Aorta (tissue), 5 donors: ENCODE results near the gene IKZF1. TPM values are rescaled to one million over a fixed set of nuclear protein-coding genes. Genes with fewer than 3 reads are reported as not detected.

Source experiments
- ATAC-seq: fragments of 200-7000 bp; cut with Tn5 transposase; one replicate; pipeline ENCODE4 v1.9.1; 2022; ENCODE audit warnings: moderate library complexity; ENCODE audit not compliant: low FRiP score
- DNase-seq, 2 donors: peaks; one replicate each; pipeline ENCODE4 v3.0.0-alpha.2; 2020
- H3K27ac ChIP-seq, 2 donors: one replicate each; pipeline ENCODE4 v1.5.1; 2013; ENCODE audit warnings: low read length in 2 of 2, mild to moderate bottlenecking in 2 of 2, moderate library complexity in 2 of 2, control low read depth in 1 of 2, inconsistent platforms in 1 of 2, low read depth in 1 of 2
- H3K27me3 ChIP-seq, 2 donors: one replicate each; pipeline ENCODE4 v1.6.1; 2013; ENCODE audit warnings: control low read depth in 1 of 2, low read length in 1 of 2, mild to moderate bottlenecking in 1 of 2, moderate library complexity in 1 of 2; ENCODE audit not compliant: insufficient read depth in 2 of 2, control insufficient read depth in 1 of 2
- H3K36me3 ChIP-seq, 2 donors: one replicate each; pipeline ENCODE4 v1.6.1; 2013; ENCODE audit warnings: control low read depth in 1 of 2, low read length in 1 of 2, mild to moderate bottlenecking in 1 of 2; ENCODE audit not compliant: insufficient read depth in 2 of 2, control insufficient read depth in 1 of 2
- H3K4me1 ChIP-seq, 2 donors: one replicate each; pipeline ENCODE4 v1.6.1; 2013; ENCODE audit warnings: low read length in 2 of 2, control low read depth in 1 of 2, mild to moderate bottlenecking in 1 of 2, moderate library complexity in 1 of 2; ENCODE audit not compliant: insufficient read depth in 2 of 2, control insufficient read depth in 1 of 2
- H3K4me3 ChIP-seq, 2 donors: one replicate each; pipeline ENCODE4 v1.5.1; 2013; ENCODE audit warnings: low read length in 2 of 2, control low read depth in 1 of 2, mild to moderate bottlenecking in 1 of 2
- H3K9me3 ChIP-seq: one replicate; pipeline ENCODE4 v1.6.1; 2013; ENCODE audit warnings: mild to moderate bottlenecking, low read length; ENCODE audit not compliant: control insufficient read depth
- WGBS, 2 donors: extraction: QIAGEN DNeasy Blood & Tissue Kit; methylation state at CpG; one replicate each; pipeline ENCODE4 v1.1.7; 2013; 5-methylcytosine and 5-hydroxymethylcytosine counted together
- intact Hi-C, 2 donors: fragments of 100-400 bp; cut with DNase I; formaldehyde crosslinking; loops; one replicate each; pipeline versions ENCODE4 v1.14.2 to v1.15.0; 2022
- long read RNA-seq, 2 donors: library from polyadenylated mRNA; unstranded; transcript quantifications; one replicate each; pipeline ENCODE4 v2.0.0, GENCODE V29; 2020 to 2021
- polyA plus RNA-seq, 2 donors: library from polyadenylated mRNA; stranded (reverse); fragments of 200-250 nt; gene quantifications; one replicate each; pipeline ENCODE4 v1.2.3, GENCODE V29; 2013
- total RNA-seq, 2 donors: library from RNA; stranded (reverse); fragmentation: NEBNext Ultra II Directional; extraction: Animal tissue kit (Norgen Biotek cat#: 25700); gene quantifications; one replicate each; pipeline ENCODE4 v1.2.1, GENCODE V29; 2021
- donor health status: healthy with polysubstance abuse.
- donor health status: Bipolar disorder and iron deficiency.
- donor health status: DM: no; HTN: no; CAD: no.
- donor health status: DM: no; HTN: no; CAD: no.
- donor health status: DM: yes; HTN: yes; CAD: no.

The IKZF1 gene
- total RNA-seq, result 10 to 100 TPM; 13.5 to 24.4 TPM
- polyA plus RNA-seq, result 1 to 10 TPM; 2.5 to 5.9 TPM
- long read RNA-seq, donor 1, partial matches to known transcripts, result 2 of 5 reads
- long read RNA-seq, donor 1, other reads (novel, unspliced or antisense), result 3 of 5 reads
- long read RNA-seq, donor 2, partial matches to known transcripts, result 3 of 10 reads
- long read RNA-seq, donor 2, other reads (novel, unspliced or antisense), result 6 of 10 reads

DNA sequence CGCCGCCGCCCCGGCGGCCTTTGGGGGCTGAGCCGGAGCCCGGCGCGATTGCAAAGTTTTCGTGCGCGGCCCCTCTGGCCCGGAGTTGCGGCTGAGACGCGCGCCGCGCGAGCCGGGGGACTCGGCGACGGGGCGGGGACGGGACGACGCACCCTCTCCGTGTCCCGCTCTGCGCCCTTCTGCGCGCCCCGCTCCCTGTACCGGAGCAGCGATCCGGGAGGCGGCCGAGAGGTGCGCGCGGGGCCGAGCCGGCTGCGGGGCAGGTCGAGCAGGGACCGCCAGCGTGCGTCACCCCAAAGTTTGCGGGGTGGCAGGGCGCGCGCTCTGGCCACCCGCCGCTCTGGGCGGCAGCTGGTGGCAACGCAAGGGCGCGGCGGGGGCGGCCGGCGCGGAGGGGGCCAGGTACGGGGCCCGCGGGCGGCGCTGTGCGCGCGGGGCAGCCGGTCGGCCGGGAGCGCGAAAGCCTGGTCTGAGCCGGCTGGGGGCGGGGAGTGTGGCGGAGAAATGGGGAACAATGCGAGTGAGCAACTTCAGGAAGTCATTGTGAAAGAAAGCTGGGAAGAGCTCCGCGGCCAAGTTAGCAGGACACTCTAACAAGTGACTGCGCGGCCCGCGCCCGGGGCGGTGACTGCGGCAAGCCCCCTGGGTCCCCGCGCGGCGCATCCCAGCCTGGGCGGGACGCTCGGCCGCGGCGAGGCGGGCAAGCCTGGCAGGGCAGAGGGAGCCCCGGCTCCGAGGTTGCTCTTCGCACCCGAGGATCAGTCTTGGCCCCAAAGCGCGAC, at the start of gene IKZF1:
IKZF1 (plus strand) TSS at position 588 of the 782 bp plus-strand sequence. CDS start 14,346 bp downstream, outside the sequence.
- no peaks in the 10 kb centered on the region for H3K36me3 ChIP-seq
- DNase-seq (peak; percentile 86 to 90), ATAC-seq (peak; percentile 27)
- intact Hi-C loops, result no loop called here
- H3K9me3 ChIP-seq, result no peaks in the 10 kb centered on the region
- H3K4me1 ChIP-seq, result no peaks in the 10 kb centered on the region
- H3K27me3 ChIP-seq, result no peaks in the 10 kb centered on the region
- 1% methylated on average over 76 to 107 of the region's 107 CpGs for WGBS, 2 donors
- H3K27ac ChIP-seq, result no peak within 1 kb of the TSS
- H3K4me3 ChIP-seq, result peak within 1 kb of the TSS in 1 of 2 donors; percentile 33

DNA sequence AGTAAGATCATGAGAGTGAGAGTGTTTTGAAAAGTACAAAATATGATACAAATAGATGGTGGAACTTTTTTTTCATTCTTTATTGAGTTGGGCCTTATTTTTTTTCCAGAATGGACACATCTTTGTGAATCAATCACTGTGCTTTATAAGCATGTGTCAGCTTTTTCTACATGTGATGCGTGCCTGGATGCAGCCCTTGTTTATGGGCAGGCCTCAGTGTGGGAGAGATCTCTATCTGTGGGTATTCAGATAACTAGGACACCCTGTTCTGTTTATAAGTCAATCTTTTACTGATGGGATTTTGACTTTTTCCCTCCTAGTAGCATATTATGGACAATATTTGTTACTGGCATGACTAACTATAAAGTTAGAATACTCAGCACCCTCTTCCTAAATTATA, 42.9 kb upstream of the IKZF1 start:
- Histone ChIP-seq H3K4me3 (no peak overlapping the region), H3K27ac (no peak overlapping the region), H3K36me3 (no peaks in the 10 kb centered on the region), H3K4me1 (no peaks in the 10 kb centered on the region), H3K27me3 (no peaks in the 10 kb centered on the region), H3K9me3 (no peaks in the 10 kb centered on the region)
- intact Hi-C loops, result no loop called here
- no peak for DNase-seq
- 75 to 83% methylated on average over 1 of the region's 1 CpG for WGBS, 2 donors
- ATAC-seq, result no peak

DNA sequence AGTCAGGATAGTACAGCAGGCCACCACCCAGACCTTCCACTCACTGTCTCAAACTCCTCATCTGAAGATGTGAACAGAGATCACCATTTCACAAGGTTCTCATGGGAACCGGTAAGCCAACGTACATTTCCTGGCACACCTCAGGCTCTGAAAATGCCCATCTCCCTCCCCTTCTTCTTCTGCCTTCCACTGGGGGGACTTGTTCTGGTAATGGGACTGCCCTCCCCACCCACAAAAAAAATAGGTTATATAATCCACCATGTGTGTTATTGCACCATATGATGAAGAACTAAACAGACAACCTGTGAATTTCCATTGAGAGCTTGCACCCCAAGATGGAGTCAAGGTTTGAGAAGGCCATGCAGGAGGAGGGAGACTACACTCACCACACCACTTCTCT, 42.1 kb upstream of the IKZF1 start:
- no peaks in the 10 kb centered on the region for H3K27me3 ChIP-seq
- DNase-seq, result no peak
- no peak overlapping the region for H3K27ac ChIP-seq
- WGBS, 2 donors, result 86 to 91% methylated on average over 2 of the region's 2 CpGs
- no peak overlapping the region for H3K4me3 ChIP-seq
- no peak for ATAC-seq
- no peaks in the 10 kb centered on the region for H3K9me3 ChIP-seq
- no peaks in the 10 kb centered on the region for H3K4me1 ChIP-seq
- intact Hi-C loops, result no loop called here
- no peaks in the 10 kb centered on the region for H3K36me3 ChIP-seq

DNA sequence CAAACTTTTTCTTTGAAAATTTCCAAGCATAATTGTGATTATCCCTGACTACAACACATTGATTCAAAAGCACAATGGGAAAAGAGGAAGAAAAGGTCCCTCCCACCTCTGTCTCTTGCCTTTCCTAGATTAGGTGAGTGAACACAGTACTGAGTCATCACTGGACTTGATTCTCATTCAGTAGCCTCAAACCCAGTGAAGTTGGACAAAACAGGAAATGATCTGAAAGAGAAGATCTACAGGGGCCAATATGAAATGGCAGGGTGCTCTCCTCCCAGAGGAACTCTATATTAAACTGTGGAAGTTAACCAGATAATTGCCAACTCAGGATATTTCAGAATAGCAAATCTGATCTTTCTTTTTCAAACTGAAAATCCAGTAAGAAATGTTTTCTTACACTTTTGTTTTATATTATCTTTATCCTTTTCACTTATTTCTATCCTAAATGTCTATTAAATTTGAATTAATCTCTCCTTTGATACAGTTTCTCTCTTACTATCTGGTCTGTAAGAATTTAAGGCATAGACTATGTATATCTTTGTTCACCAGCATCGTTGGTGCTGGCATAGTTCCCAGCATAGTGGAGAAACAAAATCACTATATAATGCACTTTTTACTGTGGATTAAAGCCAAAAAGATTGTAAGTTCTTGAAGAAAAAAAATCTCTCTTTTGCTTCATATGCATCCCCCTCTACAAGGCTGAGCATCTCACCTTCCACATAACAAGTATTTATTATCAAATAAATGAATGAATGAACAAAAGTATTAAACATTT, 41.4 kb upstream of the IKZF1 start:
- Histone ChIP-seq H3K27me3 (no peaks in the 10 kb centered on the region), H3K27ac (no peak overlapping the region), H3K36me3 (no peaks in the 10 kb centered on the region), H3K9me3 (no peaks in the 10 kb centered on the region), H3K4me3 (no peak overlapping the region), H3K4me1 (no peaks in the 10 kb centered on the region)
- intact Hi-C loops, result no loop called here
- 0% methylated on average over 1 of the region's 1 CpG for WGBS, 2 donors
- no peak for DNase-seq
- ATAC-seq, result no peak

DNA sequence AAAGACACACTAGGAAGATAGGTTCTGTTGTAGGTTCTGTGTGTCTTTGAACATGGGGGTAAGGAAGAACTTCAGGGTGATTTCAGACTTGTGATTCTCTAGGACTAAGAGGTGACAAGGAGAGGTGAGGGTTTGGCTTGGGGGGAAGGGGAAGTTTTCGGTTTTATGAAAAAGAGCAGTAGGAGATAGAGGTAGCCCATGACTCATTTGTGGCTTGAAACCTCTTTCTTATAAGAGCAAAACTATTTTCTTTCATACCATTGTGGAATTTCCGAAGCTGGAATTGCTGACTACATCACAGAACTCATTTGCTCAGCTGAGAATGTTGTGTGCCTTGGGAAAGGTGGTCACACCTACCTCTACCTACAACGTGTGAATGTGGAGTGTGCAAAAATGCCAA, 39.6 kb upstream of the IKZF1 start:
- ATAC-seq (no peak), DNase-seq (no peak)
- Histone ChIP-seq H3K4me1 (no peaks in the 10 kb centered on the region), H3K27ac (no peak overlapping the region), H3K27me3 (no peaks in the 10 kb centered on the region), H3K36me3 (no peaks in the 10 kb centered on the region), H3K9me3 (no peaks in the 10 kb centered on the region), H3K4me3 (no peak overlapping the region)
- intact Hi-C loops, result no loop called here
- WGBS, 2 donors, result 55 to 59% methylated on average over 3 of the region's 3 CpGs

DNA sequence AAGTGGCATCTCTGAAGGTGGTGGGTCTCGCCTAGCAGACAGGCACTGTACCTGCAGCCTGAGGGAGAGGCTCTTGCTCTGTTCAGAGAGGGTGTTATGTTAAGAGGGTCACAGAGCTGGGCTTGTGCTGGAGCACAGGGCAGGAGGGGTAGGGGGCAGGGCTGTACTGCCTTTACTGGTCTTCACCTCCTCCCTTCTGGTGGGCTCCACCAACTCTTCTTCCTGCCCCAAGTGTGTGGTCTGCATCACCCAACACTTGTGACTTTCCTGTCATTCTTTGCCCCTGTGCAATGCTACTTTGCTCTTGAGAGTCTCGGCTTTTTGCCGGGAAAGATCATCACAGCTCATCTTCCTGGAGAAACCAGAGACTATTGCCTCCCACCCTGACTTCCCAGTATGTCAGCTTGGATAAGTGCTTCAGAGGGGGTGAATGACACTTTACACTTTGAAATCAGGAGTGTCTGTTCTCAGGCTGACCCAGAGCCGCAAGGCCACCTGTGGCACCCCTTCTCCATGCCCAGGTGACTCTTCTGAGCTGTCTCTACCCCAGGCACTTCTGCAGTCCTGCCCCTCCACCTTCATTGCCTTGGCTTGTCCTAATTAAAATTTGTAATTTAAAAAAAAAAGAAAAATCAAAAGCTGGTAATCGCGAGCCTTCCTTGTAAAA, 38.4 kb upstream of the IKZF1 start:
- intact Hi-C loops, result no loop called here
- WGBS, 2 donors, result 77 to 82% methylated on average over 6 of the region's 6 CpGs
- DNase-seq (no peak), ATAC-seq (no peak)
- Histone ChIP-seq H3K4me3 (no peak overlapping the region), H3K36me3 (no peaks in the 10 kb centered on the region), H3K9me3 (no peaks in the 10 kb centered on the region), H3K4me1 (no peaks in the 10 kb centered on the region), H3K27ac (no peak overlapping the region), H3K27me3 (no peaks in the 10 kb centered on the region)

DNA sequence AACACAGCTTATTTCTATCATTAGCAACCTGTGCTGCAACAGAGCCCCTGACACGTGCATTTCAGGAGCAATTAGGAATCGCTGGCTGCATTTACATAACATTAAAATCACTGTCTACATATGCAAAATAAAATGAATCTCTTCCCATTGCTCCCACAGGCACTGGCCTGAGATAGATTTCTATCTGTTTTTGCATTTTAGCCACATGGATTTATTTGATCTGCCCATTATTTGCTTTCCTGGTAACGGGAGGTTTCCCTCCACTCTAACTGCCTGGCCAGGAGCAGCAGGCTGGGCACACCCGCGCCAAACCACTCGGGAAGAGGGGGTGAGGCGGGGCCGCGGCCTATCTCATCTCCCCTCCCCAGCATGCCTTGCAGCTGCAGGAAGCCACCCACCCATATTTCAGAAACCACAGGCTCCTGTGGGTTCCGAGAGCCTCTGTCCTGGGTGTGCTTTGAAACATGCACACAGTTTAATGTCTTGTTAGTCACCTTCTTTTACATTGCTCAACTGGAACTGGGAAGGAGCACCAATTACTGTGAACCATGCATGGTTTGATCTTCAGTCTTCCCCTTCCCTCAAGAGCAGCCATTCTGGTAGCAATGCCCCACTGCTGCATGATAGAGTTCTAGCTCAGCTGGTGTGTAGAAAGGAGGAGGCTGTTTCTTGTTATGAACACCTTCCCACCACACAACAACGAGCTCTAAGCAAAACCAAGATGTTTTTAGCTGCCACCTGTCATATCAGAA, 37.7 kb upstream of the IKZF1 start:
- no peaks in the 10 kb centered on the region for H3K4me1 ChIP-seq
- no peak overlapping the region for H3K4me3 ChIP-seq
- no peak overlapping the region for H3K27ac ChIP-seq
- 56 to 58% methylated on average over 11 of the region's 11 CpGs for WGBS, 2 donors
- no peaks in the 10 kb centered on the region for H3K9me3 ChIP-seq
- no peak for DNase-seq
- intact Hi-C loops, result no loop called here
- H3K27me3 ChIP-seq, result no peaks in the 10 kb centered on the region
- peak; percentile 35 for ATAC-seq
- H3K36me3 ChIP-seq, result no peaks in the 10 kb centered on the region

DNA sequence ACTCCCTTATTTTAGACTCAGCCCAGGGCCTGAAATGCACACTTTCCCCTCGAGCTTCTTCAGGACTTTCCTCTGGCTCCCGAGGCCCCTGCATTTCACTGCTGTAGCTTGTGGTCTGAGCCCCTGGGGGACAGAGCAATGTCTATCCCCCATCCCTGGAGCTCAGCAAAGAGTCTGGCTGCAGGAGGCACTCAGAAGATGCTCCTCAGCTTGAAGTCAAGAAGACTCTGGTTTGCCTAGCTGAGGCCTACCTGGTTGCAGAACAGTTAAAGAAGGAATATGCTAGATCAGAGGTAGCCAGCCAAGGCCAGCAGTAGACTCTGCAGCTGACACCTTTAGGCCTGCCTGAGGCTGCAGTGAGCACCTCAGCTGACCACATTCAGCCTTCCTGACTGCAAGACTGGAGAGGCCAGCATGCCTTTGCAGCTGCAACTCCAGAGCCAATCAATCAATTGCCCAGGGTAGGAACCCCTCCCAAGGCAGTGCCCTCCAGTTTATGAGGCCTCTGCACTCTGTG, 36.9 kb upstream of the IKZF1 start:
- intact Hi-C loops, result no loop called here
- DNase-seq (no peak), ATAC-seq (no peak)
- H3K4me1 ChIP-seq, result no peaks in the 10 kb centered on the region
- H3K27me3 ChIP-seq, result no peaks in the 10 kb centered on the region
- no peak overlapping the region for H3K27ac ChIP-seq
- 65 to 66% methylated on average over 2 of the region's 2 CpGs for WGBS, 2 donors
- no peaks in the 10 kb centered on the region for H3K9me3 ChIP-seq
- H3K36me3 ChIP-seq, result no peaks in the 10 kb centered on the region
- no peak overlapping the region for H3K4me3 ChIP-seq
